Activated naive CD4-positive, alpha-beta T cell treated with anti-CD3 and anti-CD28 coated beads for 36 hours (primary cell): ENCODE measurements around the gene ASB18. TPM values are rescaled to one million over a fixed set of nuclear protein-coding genes. Genes with fewer than 3 reads are reported as not detected.

Source experiments
- CTCF ChIA-PET: fragments of 350-600 bp; sonication (Branson Sonifier 250); formaldehyde crosslinking; loops from one replicate; lab custom pipeline; 2021; ENCODE audit warnings: antibody characterized with exemption; lab: Charles Lee
- DNase-seq: peaks from one replicate; pipeline ENCODE4 v3.0.0-alpha.2; 2020
- H3K27ac Mint-ChIP-seq: one replicate; pipeline ENCODE4 v1.8.0; 2021; ENCODE audit warnings: mild to moderate bottlenecking, mixed read lengths
- H3K27me3 Mint-ChIP-seq: one replicate; pipeline ENCODE4 v1.8.0; 2021; ENCODE audit warnings: low read depth, mixed read lengths
- H3K36me3 Mint-ChIP-seq: one replicate; pipeline ENCODE4 v1.8.0; 2021; ENCODE audit warnings: low read depth, mixed read lengths
- H3K4me1 Mint-ChIP-seq: one replicate; pipeline ENCODE4 v1.8.0; 2021; ENCODE audit warnings: low read depth, mixed read lengths
- H3K4me3 Mint-ChIP-seq: one replicate; pipeline ENCODE4 v1.8.0; 2021; ENCODE audit warnings: mild to moderate bottlenecking, moderate library complexity, mixed read lengths
- H3K9me3 Mint-ChIP-seq: one replicate; pipeline ENCODE4 v1.8.0; 2021; ENCODE audit warnings: mixed read lengths
- intact Hi-C: fragments of 100-400 bp; cut with micrococcal nuclease; formaldehyde crosslinking; loops from one replicate; pipeline ENCODE4 v1.15.1; 2023
- total RNA-seq, 2 experiments: library from RNA; stranded (reverse); gene quantifications; one replicate each; pipeline ENCODE4 v1.2.3, GENCODE V29; 2021

The ASB18 gene
- total RNA-seq, 2 experiments from 2014 or later = not detected

DNA sequence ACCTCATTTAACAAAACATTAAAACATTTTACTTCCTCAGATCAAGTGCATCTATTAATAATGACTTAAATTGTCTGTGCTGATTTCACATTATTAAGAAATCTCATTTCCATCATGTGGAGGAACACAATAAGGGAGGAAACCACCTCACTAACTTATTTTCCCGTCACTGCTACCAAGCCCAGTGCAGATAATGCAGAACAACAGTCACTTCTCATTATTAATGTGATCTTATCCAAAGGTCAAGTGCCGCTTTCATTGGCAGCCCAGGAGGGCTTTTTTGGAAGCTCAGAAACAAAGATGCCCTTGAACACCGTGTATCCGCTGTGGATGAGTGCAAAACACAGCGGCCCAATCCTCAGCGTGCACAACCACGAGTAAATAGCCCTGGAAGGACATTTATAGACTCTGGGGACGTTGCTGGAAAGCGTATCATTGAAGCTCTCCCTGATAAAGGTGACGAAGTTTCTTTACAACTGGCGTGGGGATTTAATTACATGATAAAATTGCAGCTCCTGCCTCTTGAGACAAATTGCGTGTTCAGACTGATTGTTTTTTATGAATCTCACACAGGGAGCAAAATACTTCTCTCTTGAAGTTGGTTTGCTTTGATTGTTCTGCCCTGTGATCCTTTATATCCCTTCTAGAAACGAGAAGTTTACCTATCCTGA is 13.2 kb downstream of the ASB18 start:
- no peak for DNase-seq
- Mint-ChIP-seq H3K4me1 (no peaks in the 10 kb centered on the region), H3K9me3 (no peaks in the 10 kb centered on the region), H3K36me3 (no peaks in the 10 kb centered on the region), H3K27ac (no peak overlapping the region), H3K4me3 (no peak overlapping the region), H3K27me3 (peaks cover 17% of the 10 kb centered on the region)
- CTCF ChIA-PET = no interaction called here
- intact Hi-C loops = no loop called here

DNA sequence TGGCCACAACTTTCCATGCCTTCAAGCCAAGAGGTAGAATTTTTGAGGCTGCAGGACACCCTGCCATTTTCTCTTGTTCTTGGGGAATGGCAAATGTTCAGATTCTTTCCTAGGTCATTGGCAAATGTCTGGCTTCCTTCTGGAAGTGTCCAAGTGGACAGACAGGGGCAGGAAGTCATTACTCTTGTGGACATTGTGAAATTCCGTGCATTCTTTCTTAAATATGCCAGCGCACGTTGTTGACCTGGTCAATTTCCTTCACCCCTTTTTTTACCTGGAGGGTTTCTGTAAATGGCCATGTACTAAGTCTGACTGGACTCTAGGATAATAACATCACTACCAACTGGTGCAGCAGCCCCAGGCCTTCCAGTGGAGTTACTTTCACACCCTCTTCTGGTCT is 13.9 kb downstream of the ASB18 start:
- intact Hi-C loops = no loop called here
- CTCF ChIA-PET = no interaction called here
- Mint-ChIP-seq H3K9me3 (no peaks in the 10 kb centered on the region), H3K4me3 (no peak overlapping the region), H3K4me1 (no peaks in the 10 kb centered on the region), H3K27me3 (peaks cover 17% of the 10 kb centered on the region), H3K27ac (no peak overlapping the region), H3K36me3 (no peaks in the 10 kb centered on the region)
- DNase-seq = no peak

DNA sequence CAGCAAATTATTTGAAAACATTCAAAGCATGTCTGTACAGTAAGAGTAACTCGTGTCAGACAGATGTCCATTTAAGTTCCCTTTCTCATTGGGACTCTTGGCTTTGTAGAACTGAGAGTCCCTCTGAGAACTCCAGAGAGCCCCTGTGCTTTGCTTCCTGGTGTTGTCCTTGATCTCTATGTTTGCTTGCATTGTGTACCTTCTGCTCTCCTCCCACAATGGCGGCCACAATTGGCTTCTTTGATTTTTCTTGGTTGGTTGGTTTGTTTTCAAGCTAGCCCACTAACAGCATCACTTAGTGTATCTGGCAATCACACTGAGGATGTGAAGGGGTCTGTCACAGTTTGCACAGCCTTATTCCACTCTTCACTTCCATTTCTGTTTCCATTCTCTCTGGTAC is 15.1 kb downstream of the ASB18 start:
- Mint-ChIP-seq H3K9me3 (no peaks in the 10 kb centered on the region), H3K36me3 (no peaks in the 10 kb centered on the region), H3K27me3 (peaks cover 17% of the 10 kb centered on the region), H3K4me1 (no peaks in the 10 kb centered on the region), H3K27ac (no peak overlapping the region), H3K4me3 (no peak overlapping the region)
- DNase-seq = no peak
- CTCF ChIA-PET = no interaction called here
- intact Hi-C loops = no loop called here

DNA sequence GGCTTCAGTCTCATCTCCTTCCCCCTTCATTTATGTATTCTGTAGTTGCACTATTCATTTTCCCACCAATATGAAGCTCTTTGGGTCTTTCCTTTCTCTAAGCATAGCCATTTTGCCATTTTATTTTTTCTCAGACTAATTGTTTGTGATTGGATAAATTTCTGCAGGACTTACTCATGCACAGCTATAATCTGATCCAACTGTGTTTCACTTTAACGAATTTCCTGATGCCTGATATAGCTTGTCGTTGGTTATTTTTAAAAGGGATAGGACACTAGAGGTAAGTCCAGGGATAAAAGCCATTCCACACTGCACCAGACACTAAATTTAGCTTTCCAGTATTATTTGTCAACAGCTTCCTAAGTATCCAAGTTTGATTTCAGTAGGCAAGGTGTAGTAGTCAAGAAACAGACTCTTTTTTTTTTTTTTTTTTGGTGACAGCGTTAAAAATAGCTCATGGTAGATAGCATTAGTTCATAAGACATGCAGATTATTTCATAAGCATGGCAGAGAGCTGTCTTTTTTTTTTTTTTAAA is 17.4 kb downstream of the ASB18 start:
- no peak overlapping the region for H3K4me3 Mint-ChIP-seq
- H3K36me3 Mint-ChIP-seq = no peaks in the 10 kb centered on the region
- no peak overlapping the region for H3K27ac Mint-ChIP-seq
- H3K4me1 Mint-ChIP-seq = no peaks in the 10 kb centered on the region
- DNase-seq = no peak
- no peaks in the 10 kb centered on the region for H3K9me3 Mint-ChIP-seq
- H3K27me3 Mint-ChIP-seq = peaks cover 19% of the 10 kb centered on the region
- intact Hi-C loops = no loop called here
- CTCF ChIA-PET = interaction anchor here (0.6 kb wide), 1 partner anchor 77 kb away, joined by 3 read pairs; no protein-coding TSS in a partner anchor

DNA sequence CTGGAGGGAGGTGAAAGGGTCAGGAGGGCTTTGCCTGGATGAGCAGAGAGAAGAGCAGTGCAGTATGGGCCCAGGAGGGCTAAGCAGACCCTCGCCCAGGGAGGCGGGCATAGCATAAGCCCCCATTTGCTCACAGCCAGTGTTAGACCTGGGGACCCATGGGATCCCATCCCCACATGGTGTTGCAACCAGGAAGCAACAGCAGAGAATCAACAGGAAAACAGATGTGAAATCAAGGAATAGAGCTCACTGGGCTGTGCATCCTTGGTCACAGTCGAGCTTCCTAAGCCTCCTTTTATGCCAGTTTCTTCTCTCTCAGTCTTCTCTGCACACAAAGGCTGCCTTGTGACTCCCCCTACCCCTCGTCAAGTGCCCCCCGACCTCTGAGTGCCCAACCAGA is 19.9 kb downstream of the ASB18 start:
- no peak for DNase-seq
- Mint-ChIP-seq H3K27me3 (peaks cover 30% of the 10 kb centered on the region), H3K27ac (no peak overlapping the region), H3K36me3 (no peaks in the 10 kb centered on the region), H3K9me3 (no peaks in the 10 kb centered on the region), H3K4me1 (no peaks in the 10 kb centered on the region), H3K4me3 (no peak overlapping the region)
- CTCF ChIA-PET = no interaction called here
- intact Hi-C loops = no loop called here

DNA sequence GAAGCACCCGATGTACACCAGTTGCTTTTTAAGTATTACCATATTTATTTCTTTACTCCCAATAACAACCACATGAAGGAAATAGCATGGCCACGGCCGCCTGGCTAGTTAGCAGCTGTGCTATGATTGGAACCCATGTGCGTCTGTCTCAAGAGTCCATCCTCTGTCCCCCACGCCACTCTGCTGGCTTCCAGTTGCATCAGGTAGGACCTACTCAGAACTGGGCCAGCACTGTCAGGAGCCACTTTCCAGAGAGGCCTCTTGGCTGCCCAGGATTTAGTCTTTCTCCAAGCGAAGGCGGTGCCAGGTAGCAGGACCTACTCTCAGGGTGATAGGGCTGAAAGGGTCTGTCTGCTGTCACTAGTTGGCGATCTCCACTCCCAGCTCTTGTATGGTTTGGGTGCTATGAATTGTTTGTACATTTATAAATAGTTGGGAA is 22.1 kb downstream of the ASB18 start:
- Mint-ChIP-seq H3K4me3 (no peak overlapping the region), H3K4me1 (no peaks in the 10 kb centered on the region), H3K27me3 (peaks cover 32% of the 10 kb centered on the region), H3K27ac (no peak overlapping the region), H3K9me3 (no peaks in the 10 kb centered on the region), H3K36me3 (no peaks in the 10 kb centered on the region)
- no peak for DNase-seq
- CTCF ChIA-PET = no interaction called here
- intact Hi-C loops = no loop called here

DNA sequence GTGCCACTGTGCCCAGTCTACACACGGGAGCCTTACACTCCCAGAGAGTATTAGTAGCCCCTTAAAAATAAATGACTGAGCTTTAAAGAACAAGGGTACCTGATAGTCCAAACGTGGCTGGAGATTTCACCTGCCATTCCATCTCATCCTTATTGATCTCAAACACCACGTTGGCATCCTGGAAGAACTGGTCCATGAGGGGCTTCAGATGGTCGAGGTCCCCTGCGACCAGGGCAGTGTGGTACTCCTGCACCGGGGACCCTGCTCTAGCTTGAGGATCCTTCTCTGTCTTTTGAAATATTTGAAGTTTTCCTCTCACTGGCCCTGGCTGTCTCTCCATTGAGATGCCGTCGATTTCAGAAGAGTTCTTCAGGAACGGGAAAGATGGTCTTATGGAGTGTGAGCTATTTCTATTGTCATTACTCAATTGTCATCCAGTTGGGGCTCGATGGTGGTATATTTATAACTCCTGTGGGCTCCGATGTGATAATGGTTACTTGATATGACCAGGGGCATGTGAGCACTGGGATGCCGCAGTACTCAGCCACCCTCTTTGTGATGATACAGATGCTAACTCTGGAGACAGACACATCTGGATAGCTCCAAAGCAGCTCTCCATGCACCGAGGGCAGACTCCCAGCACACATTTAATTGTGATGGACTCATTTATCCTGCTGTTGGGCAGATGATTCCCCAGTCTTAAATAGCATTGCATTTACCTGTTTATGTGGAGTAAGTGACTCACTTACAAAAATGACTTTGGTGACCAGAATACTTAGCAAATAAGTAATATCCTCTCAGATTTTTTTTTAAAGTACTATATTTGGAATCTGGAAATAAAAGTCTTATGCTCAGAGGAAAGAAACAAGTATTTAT is 22.8 kb downstream of the ASB18 start:
- H3K27ac Mint-ChIP-seq = no peak overlapping the region
- CTCF ChIA-PET = interaction anchor here (0.7 kb wide), 1 partner anchor 61 kb away, joined by 3 read pairs; no protein-coding TSS in a partner anchor
- H3K36me3 Mint-ChIP-seq = no peaks in the 10 kb centered on the region
- peaks cover 3% of the 10 kb centered on the region for H3K4me1 Mint-ChIP-seq
- peaks cover 31% of the 10 kb centered on the region for H3K27me3 Mint-ChIP-seq
- intact Hi-C loops = no loop called here
- H3K9me3 Mint-ChIP-seq = no peaks in the 10 kb centered on the region
- H3K4me3 Mint-ChIP-seq = no peak overlapping the region
- DNase-seq = no peak

DNA sequence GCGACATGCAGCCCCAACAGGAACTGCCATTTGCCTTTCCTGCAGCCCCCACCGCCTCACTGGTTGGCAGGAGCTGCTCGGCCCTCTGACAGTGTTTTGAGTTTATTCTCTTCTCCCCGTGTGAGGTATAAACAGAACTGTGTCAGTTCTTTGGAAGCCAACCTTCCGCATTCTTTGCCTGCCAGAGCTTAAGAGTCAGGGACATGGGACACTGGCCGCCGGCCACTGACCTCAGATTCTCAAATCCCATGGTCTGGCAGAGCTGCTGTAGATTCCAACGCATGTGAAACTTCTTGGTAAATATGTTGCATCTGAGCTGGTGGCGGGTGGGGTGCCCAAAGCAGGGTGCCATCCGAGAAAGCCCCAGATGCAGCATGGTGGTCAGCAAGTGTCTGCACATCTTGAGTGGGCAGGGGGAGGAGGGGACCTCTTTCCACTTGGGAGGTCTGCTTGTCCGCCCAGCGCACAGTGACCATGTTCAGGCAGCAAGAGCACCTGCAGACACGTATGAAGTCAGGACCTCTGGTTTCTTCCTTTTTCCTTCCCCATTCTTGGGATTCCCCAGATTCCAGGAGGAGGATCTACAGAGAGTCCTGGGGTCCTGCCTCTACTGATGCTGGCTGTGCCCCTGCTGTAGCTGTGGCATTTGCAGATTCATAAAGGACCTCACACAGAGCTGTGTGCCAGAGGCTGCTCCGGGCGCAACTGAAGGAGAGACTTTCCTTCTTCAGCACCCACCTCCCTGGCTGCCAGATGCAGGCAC is 23.8 kb downstream of the ASB18 start:
- no peaks in the 10 kb centered on the region for H3K36me3 Mint-ChIP-seq
- H3K27me3 Mint-ChIP-seq = peaks cover 40% of the 10 kb centered on the region
- no peak overlapping the region for H3K27ac Mint-ChIP-seq
- CTCF ChIA-PET = no interaction called here
- peaks cover 5% of the 10 kb centered on the region for H3K4me1 Mint-ChIP-seq
- DNase-seq = no peak
- no peak overlapping the region for H3K4me3 Mint-ChIP-seq
- intact Hi-C loops = no loop called here
- H3K9me3 Mint-ChIP-seq = no peaks in the 10 kb centered on the region

DNA sequence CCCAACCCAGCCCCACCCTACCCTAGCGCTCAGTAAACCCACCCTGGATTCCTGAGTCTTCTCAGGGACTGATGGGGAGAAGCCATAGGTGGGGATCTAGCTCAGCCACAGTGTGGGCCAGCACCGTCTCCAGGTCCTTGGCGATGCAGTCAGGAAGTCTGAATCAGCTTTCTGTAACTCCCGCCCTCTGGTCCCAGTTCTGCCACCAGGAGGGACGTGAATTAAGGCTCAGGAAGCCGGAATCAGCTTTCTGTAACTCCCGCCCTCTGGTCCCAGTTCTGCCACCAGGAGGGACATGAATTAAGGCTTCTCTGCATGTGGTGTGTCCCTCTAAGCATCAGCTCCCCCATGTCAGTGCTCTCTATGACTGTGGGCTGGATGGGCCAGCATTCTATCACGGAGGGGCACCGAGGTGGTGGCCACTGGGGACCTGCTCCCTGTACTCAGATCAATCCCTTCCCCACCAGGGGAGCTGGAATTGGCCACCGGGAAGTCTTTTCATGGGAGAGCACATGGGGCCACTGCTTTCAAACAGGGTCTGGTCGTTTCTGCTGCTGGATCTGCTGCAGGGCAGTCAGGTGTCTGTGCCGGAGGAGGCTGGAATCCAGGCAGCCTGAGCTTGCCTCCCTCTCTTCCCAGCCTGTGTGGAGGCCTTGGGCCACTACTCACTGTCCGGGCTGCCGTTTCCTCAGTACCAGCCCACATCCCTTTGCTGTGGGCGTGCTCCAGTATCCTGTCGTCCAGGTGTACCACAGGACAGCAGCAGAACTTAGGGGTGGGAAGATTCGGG is 24.7 kb downstream of the ASB18 start:
- intact Hi-C loops = no loop called here
- peaks cover 48% of the 10 kb centered on the region for H3K27me3 Mint-ChIP-seq
- H3K4me1 Mint-ChIP-seq = peaks cover 5% of the 10 kb centered on the region
- no peak overlapping the region for H3K27ac Mint-ChIP-seq
- no peak overlapping the region for H3K4me3 Mint-ChIP-seq
- no peaks in the 10 kb centered on the region for H3K36me3 Mint-ChIP-seq
- DNase-seq = no peak
- CTCF ChIA-PET = no interaction called here
- no peaks in the 10 kb centered on the region for H3K9me3 Mint-ChIP-seq

DNA sequence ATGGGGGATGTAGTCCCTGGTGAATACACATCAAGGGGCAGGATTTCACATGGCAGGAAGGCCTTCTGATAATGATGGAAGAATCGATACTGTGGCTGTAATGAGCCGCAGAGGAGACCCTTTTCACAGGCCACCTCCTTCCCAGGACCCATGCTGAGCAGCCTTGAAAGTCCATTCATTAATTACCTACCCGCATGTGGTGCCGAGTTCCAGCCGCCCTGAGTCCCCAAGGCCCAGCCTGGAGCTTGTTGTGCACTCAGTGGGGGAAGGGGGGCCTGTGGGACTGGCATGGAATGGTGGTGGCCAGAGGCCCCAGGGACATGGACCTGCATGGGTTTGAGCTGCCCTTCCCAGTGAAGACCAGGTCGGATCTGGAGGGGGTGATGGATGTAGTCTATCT is 25.5 kb downstream of the ASB18 start:
- H3K9me3 Mint-ChIP-seq = no peaks in the 10 kb centered on the region
- no peaks in the 10 kb centered on the region for H3K36me3 Mint-ChIP-seq
- H3K27ac Mint-ChIP-seq = no peak overlapping the region
- DNase-seq = no peak
- peaks cover 55% of the 10 kb centered on the region for H3K27me3 Mint-ChIP-seq
- H3K4me3 Mint-ChIP-seq = no peak overlapping the region
- CTCF ChIA-PET = interaction anchor here (1.1 kb wide), 1 partner anchor 58 kb away, joined by 3 read pairs; no protein-coding TSS in a partner anchor
- intact Hi-C loops = no loop called here
- peaks cover 5% of the 10 kb centered on the region for H3K4me1 Mint-ChIP-seq

DNA sequence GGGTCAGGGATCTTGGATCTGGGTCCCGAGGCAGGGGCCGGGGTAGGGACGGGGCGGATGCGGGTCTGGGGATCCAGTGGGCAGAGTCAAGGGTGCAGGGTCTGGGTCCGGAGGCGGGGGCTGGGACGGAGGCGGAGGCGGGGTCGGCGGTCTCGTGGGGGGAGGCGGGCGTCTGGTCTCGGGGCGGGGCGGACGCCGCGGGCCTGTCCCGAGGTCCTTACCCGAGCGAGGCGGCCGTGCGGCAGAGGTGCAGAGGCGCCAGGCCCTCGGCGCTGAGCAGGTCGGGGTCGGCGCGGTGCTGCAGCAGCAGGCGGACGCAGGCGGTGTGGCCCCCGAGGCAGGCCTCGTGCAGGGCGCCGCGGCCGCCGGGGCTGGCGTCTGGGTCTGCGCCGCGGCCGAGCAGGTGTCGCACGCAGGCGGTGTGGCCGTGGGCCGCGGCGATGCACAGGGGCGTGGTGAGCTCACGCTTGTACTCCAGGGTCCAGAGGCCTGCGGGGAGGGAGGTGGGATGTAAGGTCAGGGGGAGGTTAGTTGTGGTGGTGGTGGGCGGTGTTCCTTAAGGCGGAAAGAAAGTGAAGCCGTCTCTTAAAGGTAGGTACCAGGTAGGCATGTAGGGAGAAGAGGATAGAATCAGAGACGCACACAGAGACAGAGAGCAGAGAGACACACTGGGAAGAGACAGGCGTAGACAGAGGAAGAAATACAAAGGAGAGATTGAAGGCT is 26.6 kb downstream of the ASB18 start:
- Mint-ChIP-seq H3K4me1 (peaks cover 5% of the 10 kb centered on the region), H3K27me3 (peaks cover 53% of the 10 kb centered on the region), H3K4me3 (no peak overlapping the region), H3K9me3 (no peaks in the 10 kb centered on the region), H3K36me3 (no peaks in the 10 kb centered on the region), H3K27ac (no peak overlapping the region)
- CTCF ChIA-PET = interaction anchor here (0.7 to 1.1 kb wide), 2 partner anchors 19 to 57 kb away, joined by 3 to 6 read pairs; no protein-coding TSS in a partner anchor
- intact Hi-C loops = no loop called here
- no peak for DNase-seq
